BJ (cell line): ENCODE data around the gene CEP70. TPM values are rescaled to one million over a fixed set of nuclear protein-coding genes. Genes with fewer than 3 reads are reported as not detected.
"Not testable (repeated sequence)": the region's sequence is repeated elsewhere in the genome, so short reads cannot be mapped to it uniquely, and the experiment has no call there.

Experiments
- CTCF ChIA-PET: fragments of 350-600 bp; formaldehyde crosslinking; extraction: SDS; loops from one replicate; lab custom pipeline; 2021; ENCODE audit warnings: antibody characterized with exemption, inconsistent platforms; lab: Yijun Ruan, JAX
- POLR2A ChIA-PET: fragments of 300-600 bp; sonication (Branson Sonifier 250); formaldehyde crosslinking; extraction: SDS; loops from one replicate; lab custom pipeline; 2021; ENCODE audit warnings: antibody characterized with exemption; lab: Charles Lee
- DNase-seq: peaks from one replicate; pipeline ENCODE4 v3.0.0-alpha.2; 2011; ENCODE audit warnings: low read depth
- H3K27me3 ChIP-seq: 2 replicates; pipeline ENCODE4 v1.6.0; 2011; ENCODE audit warnings: low read length; ENCODE audit not compliant: control insufficient read depth, insufficient read depth
- H3K36me3 ChIP-seq: 2 replicates; pipeline ENCODE4 v1.5.1; 2011; ENCODE audit warnings: low read length; ENCODE audit not compliant: control insufficient read depth, insufficient read depth
- H3K4me3 ChIP-seq: 2 replicates; pipeline ENCODE4 v1.5.1; 2011; ENCODE audit warnings: low read depth, mild to moderate bottlenecking, control low read depth, low read length
- polyA plus RNA-seq: library from polyadenylated mRNA; depleted of rRNA; stranded (reverse); fragments of >200 nt; gene quantifications from 2 replicates; pipeline ENCODE4 v1.2.3, GENCODE V29; 2011
- TF ChIP-seq, protein P1 (sequence below): IDR thresholded peaks from 2 replicates; pipeline ENCODE4 v1.5.1; 2011; ENCODE audit warnings: low read depth, mild to moderate bottlenecking, control low read depth, inconsistent platforms, low read length, moderate library complexity; ENCODE audit not compliant: insufficient read depth

CEP70 gene
- polyA plus RNA-seq, 1 experiment = 3.6 TPM

DNA sequence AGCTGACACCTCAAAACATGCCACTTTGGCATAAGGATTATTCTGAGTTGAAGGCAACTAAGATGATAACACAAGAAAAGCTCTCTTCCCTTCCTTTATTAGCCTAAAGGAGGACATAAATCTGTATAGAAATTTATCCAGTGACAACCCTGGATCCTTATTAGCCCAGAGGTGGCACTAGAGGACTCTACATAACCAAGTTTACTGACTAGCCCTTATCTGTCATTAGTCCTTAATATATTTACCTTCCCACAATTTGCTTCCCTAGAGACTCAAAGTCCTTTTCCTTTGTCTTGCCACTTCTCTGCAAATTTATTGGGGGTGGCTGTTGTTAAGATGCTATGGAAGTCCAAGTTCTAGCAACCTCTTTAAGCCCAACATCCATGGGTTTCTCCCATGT lies 26.7 kb downstream of the CEP70 start:
- DNase-seq = no peak
- no peaks in the 10 kb centered on the region for H3K27me3 ChIP-seq
- CTCF ChIA-PET = no interaction called here
- H3K4me3 ChIP-seq = no peak overlapping the region
- no peaks in the 10 kb centered on the region for H3K36me3 ChIP-seq
- POLR2A ChIA-PET = no interaction called here
- TF ChIP-seq, protein P1, sequence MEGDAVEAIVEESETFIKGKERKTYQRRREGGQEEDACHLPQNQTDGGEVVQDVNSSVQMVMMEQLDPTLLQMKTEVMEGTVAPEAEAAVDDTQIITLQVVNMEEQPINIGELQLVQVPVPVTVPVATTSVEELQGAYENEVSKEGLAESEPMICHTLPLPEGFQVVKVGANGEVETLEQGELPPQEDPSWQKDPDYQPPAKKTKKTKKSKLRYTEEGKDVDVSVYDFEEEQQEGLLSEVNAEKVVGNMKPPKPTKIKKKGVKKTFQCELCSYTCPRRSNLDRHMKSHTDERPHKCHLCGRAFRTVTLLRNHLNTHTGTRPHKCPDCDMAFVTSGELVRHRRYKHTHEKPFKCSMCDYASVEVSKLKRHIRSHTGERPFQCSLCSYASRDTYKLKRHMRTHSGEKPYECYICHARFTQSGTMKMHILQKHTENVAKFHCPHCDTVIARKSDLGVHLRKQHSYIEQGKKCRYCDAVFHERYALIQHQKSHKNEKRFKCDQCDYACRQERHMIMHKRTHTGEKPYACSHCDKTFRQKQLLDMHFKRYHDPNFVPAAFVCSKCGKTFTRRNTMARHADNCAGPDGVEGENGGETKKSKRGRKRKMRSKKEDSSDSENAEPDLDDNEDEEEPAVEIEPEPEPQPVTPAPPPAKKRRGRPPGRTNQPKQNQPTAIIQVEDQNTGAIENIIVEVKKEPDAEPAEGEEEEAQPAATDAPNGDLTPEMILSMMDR = no peak

DNA sequence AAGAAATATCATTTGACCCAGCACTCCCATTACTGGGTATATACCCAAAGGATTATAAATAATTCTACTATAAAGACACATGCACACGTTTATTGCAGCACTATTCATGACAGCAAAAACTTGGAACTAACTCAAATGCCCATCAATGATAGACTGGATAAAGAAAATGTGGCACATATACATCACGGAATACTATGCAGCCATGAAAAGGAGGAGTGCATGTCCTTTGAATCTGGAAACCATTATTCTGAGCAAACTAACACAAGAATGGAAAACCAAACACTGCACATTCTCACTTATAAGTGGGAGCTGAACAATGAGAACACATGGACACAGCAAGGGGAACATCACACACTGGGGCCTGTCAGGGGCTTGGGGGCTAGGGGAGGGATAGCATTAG lies 27.8 kb downstream of the CEP70 start:
- DNase-seq, CTCF ChIA-PET, H3K36me3 ChIP-seq, H3K27me3 ChIP-seq, H3K4me3 ChIP-seq, POLR2A ChIA-PET: not testable (repeated sequence)

DNA sequence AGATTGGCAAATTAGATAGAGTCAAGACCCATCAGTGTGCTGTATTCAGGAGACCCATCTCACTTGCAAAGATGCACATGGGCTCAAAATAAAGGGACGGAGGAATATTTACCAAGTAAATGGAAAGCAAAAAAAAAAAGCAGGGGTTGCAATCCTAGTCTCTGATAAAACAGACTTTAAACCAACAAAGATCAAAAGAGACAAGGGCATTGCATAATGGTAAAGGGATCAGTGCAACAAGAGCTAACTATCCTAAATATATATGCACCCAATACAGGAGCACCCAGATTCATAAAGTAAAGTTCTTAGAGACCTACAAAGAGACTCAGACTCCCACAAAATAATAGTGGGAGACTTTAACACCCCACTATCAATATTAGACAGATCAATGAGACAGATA lies 31.2 kb downstream of the CEP70 start:
- H3K36me3 ChIP-seq, POLR2A ChIA-PET, DNase-seq, H3K4me3 ChIP-seq, CTCF ChIA-PET, H3K27me3 ChIP-seq: not testable (repeated sequence)

DNA sequence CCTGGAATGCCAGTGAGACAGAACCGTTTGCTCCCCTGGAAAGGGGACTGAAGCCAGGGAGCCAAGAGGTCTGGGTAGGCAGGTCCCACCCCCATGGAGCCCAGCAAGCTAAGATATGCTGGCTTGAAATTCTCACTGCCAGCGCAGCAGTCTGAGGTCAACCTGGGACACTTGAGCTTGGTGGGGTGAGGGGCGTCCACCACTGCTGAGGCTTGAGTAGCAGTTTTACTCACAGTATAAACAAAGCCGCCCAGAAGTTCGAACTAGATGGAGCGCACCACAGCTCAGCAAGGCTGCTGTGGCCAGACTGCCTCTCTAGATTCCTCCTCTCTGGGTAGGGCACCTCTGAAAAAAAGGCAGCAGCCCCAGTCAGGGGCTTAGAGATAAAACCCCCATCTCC lies 33.6 kb downstream of the CEP70 start:
- ChIA-PET CTCF (no interaction called here), POLR2A (no interaction called here)
- H3K36me3 ChIP-seq = no peaks in the 10 kb centered on the region
- no peak for DNase-seq
- H3K4me3 ChIP-seq = no peak overlapping the region
- H3K27me3 ChIP-seq = no peaks in the 10 kb centered on the region
- TF ChIP-seq, protein P1 = no peak

DNA sequence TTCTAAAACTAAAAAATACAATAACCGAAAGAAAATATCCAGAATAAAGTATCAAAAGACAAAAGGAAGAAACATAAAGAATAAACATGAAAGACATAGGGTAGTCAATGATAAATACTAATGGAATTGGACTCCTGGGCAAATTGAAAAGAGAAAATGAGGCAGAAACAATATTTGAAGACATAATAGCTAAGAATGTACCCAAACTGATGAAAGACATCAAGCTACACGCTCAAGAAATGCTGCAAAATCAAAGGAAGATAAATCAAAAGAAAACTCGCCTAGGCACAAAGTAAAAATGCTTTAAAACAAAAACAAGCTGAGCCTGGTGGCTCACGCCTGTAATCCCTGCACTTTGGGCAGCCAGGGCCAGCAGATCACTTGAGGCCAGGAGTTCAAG lies 34.9 kb downstream of the CEP70 start:
- TF ChIP-seq, protein P1 = no peak
- ChIA-PET CTCF (interaction anchor here (1.2 kb wide), 1 partner anchor 36 kb away, joined by 3 read pairs; the partner anchor contains the start of gene CEP70), POLR2A (no interaction called here)

DNA sequence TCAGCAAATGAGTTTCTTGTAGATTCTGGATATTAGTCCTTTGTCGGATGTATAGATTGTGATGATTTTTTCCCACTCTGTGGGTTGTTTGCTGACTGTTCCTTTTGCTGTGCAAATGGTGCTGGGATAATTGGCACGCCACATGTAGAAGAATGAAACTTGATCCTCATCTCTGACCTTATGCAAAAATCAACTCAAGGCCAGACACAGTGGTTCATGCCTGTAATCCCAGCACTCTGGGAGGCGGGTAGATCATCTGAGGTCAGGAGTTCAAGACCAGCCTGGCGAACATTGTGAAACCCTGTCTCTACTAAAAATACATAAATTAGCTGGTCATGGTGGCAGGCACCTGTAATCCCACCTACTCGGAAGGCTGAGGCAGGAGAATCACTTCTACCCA lies 39.3 kb downstream of the CEP70 start:
- DNase-seq, CTCF ChIA-PET, H3K4me3 ChIP-seq, H3K36me3 ChIP-seq, POLR2A ChIA-PET, H3K27me3 ChIP-seq: not testable (repeated sequence)

More for the DNA sequence above, 34.9 kb downstream of the CEP70 start:
- DNase-seq = no peak
- no peaks in the 10 kb centered on the region for H3K36me3 ChIP-seq
- no peaks in the 10 kb centered on the region for H3K27me3 ChIP-seq
- no peak overlapping the region for H3K4me3 ChIP-seq

DNA sequence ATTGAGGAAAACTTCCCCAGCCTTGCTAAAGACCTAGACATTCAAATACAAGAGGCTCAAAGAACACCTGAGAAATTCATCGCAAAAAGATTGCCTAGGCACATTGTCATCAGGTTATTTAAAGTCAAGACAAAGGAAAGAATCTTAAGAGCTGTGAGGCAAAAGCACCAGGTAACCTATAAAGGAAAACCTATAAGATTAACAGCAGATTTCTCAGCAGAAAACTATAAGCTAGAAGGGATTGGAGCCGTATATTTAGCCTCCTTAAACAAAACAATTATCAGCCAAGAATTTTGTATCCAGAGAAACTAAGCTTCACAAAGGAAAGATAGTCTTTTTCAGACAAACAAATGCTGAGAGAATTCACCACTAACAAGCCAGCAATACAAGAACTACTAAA lies 43.1 kb downstream of the CEP70 start:
- H3K27me3 ChIP-seq, POLR2A ChIA-PET, DNase-seq, H3K36me3 ChIP-seq, H3K4me3 ChIP-seq, CTCF ChIA-PET: not testable (repeated sequence)
